Measurements from ENCODE around the gene EMC8.

EMC8 gene

GRCh38 chr16:85729452-85730185 is 69.7 kb downstream of the EMC8 start:
- no peak for DNase-seq (ENCODE audit: low spot score)

GRCh38 chr16:85728879-85729278 is 70.5 kb downstream of the EMC8 start:
- DNase-seq (ENCODE audit: low spot score), result no peak

Measured in CD4-positive, alpha-beta T cell treated with Interleukin-2 at 100 ng/mL for 4 hours (primary cell).